H54 (cell line): ENCODE results near the gene DLG2.

Experiments used
- DNase-seq: peaks from one replicate; pipeline ENCODE4 v3.0.0; 2011; ENCODE audit warnings: low spot score, mixed read lengths; ENCODE audit not compliant: insufficient read length
- FAIRE-seq: peaks from 3 replicates; lab custom pipeline; 2011; peaks lifted over from hg19 to GRCh38; lab: Jason Lieb, UNC
- POLR2A ChIP-seq: IDR thresholded peaks from 2 replicates; pipeline ENCODE4 v1.6.1; 2011; ENCODE audit warnings: low read depth, mild to moderate bottlenecking, low read length

DLG2 gene

GRCh38 chr11:84173078-84173477 is 1454.1 kb downstream of the DLG2 start:
- FAIRE-seq: no peak
- no peak for TF ChIP-seq POLR2A

GRCh38 chr11:84165139-84165538 is 1462.0 kb downstream of the DLG2 start:
- DNase-seq (no peak), FAIRE-seq (no peak)
- no peak for TF ChIP-seq POLR2A

More at GRCh38 chr11:84173078-84173477, 1454.1 kb downstream of the DLG2 start:
- no peak for DNase-seq

- no peak for DNase-seq
- no peak for FAIRE-seq
These were observed 1462.4 kb downstream of the DLG2 start for GRCh38 chr11:84164728-84165127.

GRCh38 chr11:84163116-84163515 is 1464.0 kb downstream of the DLG2 start:
- no peak for TF ChIP-seq POLR2A
- FAIRE-seq (no peak), DNase-seq (no peak)

More at GRCh38 chr11:84164728-84165127, 1462.4 kb downstream of the DLG2 start:
- no peak for TF ChIP-seq POLR2A

- FAIRE-seq: no peak
- DNase-seq: no peak
- TF ChIP-seq POLR2A: no peak
These were observed 1469.5 kb downstream of the DLG2 start for GRCh38 chr11:84157639-84158038.

- no peak for FAIRE-seq
- TF ChIP-seq POLR2A: no peak
These were observed 1480.3 kb downstream of the DLG2 start for GRCh38 chr11:84146826-84147225.

GRCh38 chr11:84145616-84146185 is 1481.4 kb downstream of the DLG2 start:
- no peak for TF ChIP-seq POLR2A
- no peak for DNase-seq
- no peak for FAIRE-seq

More at GRCh38 chr11:84146826-84147225, 1480.3 kb downstream of the DLG2 start:
- no peak for DNase-seq

GRCh38 chr11:84144531-84144930 is 1482.6 kb downstream of the DLG2 start:
- TF ChIP-seq POLR2A: no peak
- no peak for DNase-seq
- FAIRE-seq: no peak

- FAIRE-seq (no peak), DNase-seq (no peak)
- TF ChIP-seq POLR2A: no peak
These were observed 1484.7 kb downstream of the DLG2 start for GRCh38 chr11:84142411-84142810.

- TF ChIP-seq POLR2A: no peak
- no peak for FAIRE-seq
- no peak for DNase-seq
These were observed 1486.6 kb downstream of the DLG2 start for GRCh38 chr11:84140386-84141169.

- TF ChIP-seq POLR2A: no peak
- DNase-seq (no peak), FAIRE-seq (no peak)
These were observed 1489.2 kb downstream of the DLG2 start for GRCh38 chr11:84137960-84138359.

GRCh38 chr11:84137505-84137904 is 1489.6 kb downstream of the DLG2 start:
- FAIRE-seq (no peak), DNase-seq (no peak)
- TF ChIP-seq POLR2A: no peak

- TF ChIP-seq POLR2A: no peak
- FAIRE-seq: no peak
- no peak for DNase-seq
These were observed 1490.2 kb downstream of the DLG2 start for GRCh38 chr11:84136926-84137325.

- no peak for TF ChIP-seq POLR2A
- no peak for DNase-seq
- no peak for FAIRE-seq
These were observed 1496.3 kb downstream of the DLG2 start for GRCh38 chr11:84130646-84131427.
